LNCaP clone FGC (cell line): ENCODE data around the gene MMP28.

Source experiments
- DNase-seq: peaks from one replicate; pipeline ENCODE4 v3.0.0-alpha.2; 2011; ENCODE audit warnings: low read depth
- H3K4me3 ChIP-seq: 2 replicates; pipeline ENCODE4 v1.5.1; 2011; ENCODE audit warnings: mild to moderate bottlenecking, low read depth, low read length, control low read depth
- CTCF ChIP-seq: IDR thresholded peaks from 2 replicates; pipeline ENCODE4 v1.5.1; 2012; ENCODE audit warnings: mild to moderate bottlenecking; ENCODE audit not compliant: control insufficient read depth, insufficient read depth; ENCODE audit errors: extremely low read depth

Gene MMP28

DNA sequence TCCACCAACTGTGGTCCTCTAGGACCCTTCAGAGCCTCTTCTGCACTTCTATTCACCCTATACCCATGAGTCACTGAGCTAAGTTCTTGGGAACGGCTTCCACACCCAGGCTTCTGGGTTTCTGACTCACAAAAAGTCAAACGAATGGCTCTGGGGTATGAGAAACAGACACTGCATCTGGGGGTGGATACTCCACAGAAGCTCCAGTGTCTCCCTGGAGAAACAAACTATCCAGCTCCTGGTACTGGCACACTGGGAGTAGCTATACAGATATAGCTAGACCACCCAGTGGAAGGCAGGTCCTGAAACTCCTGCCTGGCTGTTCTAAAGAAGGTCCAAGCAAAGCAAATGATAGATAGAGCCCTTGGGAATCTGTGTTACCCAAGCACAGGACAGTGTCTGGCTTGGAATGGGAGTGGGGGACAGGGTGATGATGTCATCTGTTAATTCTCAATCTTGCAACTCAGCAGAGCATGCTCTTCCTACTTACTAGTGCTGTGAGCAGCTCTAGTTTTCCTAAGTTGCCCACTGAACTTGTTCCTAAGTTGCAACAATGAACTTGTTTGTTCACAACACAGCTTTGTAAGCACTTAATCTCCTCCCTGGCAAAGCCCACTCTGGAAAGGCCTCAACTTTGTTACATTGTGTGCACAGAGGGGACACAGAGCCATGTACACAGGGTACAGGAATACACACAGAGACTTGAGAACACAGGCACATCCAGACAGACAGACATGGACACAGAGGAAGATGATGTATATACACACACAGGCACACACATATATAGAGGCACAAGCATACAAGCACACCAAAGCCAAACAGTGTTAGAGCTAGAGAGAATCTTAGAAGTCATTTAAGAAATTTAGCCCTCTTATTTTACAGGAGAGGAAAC lies 6.7 kb downstream of the MMP28 start:
- DNase-seq = no peak
- no peak for TF ChIP-seq CTCF
- H3K4me3 ChIP-seq = no peak overlapping the region

DNA sequence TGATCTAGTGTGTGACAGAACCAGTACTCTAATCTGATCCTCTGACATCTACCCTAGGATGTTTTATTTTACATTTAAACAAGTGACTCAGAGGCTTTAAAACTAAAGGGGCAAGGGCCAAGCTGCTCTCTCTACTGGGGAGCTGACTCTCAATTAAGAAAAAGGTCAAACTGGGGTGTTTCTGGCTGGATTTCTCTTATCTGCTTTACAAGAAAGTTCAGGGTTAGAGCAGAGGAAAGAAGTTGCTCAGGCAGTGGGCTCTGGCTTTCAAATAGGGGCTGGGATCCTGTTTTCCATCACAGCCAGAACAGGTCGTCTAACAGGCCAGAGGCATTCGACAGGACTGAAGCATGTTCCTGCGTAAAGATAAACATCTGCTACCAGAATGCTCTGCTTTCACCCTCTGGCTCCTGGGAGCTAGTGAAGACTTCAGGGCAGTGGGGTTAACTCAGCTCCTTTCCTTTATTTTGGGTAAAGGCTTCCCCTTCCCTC lies 8.5 kb downstream of the MMP28 start:
- DNase-seq = no peak
- TF ChIP-seq CTCF = no peak
- no peak overlapping the region for H3K4me3 ChIP-seq

DNA sequence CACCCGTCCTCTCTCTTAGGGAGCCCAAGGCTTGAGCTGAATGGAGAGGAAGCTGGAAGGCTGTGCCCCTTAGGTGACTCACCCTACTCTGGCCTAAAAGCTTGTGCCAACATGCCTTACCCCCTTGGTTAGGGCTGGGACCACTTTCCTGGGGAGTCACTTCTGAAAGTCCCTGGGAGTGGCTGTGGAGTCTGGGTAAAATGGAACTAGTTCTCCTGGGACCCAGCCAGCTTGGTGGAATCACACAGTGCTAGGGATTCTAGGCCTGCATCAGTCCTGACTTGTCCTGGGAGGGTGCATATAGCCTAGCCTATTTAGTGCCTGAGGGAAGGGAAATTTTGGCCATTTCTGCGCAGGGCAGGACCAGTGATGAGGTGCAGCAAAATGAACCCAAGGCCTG lies 10.5 kb downstream of the MMP28 start:
- DNase-seq = no peak

DNA sequence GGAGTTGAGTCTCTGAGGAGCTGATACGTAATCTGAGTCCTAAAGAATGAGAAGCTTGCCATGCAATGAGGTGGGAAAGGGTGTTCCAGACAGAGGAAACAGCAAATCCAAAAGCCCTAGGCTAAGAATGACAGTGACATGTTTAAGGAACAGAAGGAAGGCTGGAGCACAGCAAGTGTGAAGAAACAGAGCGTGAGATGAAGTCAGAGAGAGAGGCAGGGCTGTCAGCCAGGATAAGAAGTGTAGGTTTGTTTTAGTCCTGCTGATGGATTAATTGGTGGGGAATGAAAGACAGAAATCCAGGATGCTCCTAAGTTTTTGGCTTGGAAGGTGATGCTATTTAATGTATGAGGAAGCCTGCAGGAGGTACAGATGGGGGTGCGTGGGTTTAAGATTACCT lies 14.5 kb downstream of the MMP28 start:
- no peak for DNase-seq
- no peak for TF ChIP-seq CTCF
- H3K4me3 ChIP-seq = no peak overlapping the region

More for the DNA sequence above, 10.5 kb downstream of the MMP28 start:
- H3K4me3 ChIP-seq = no peak overlapping the region
- TF ChIP-seq CTCF = no peak

GRCh38 chr17:35778641-35779196 lies 16.7 kb downstream of the MMP28 start:
- no peak for TF ChIP-seq CTCF
- no peak for DNase-seq
- H3K4me3 ChIP-seq = no peak overlapping the region

GRCh38 chr17:35775583-35775982 lies 19.9 kb downstream of the MMP28 start:
- no peak for DNase-seq
- H3K4me3 ChIP-seq = no peak overlapping the region
- TF ChIP-seq CTCF = no peak

- TF ChIP-seq CTCF = no peak
Observed at GRCh38 chr17:35775039-35775438, 20.4 kb downstream of the MMP28 start.

More at GRCh38 chr17:35775039-35775438, 20.4 kb downstream of the MMP28 start:
- no peak for DNase-seq
- H3K4me3 ChIP-seq = no peak overlapping the region
